GM23248 (cell line): ENCODE measurements around the gene IFT81.

Experiments
- EZH2 ChIP-seq: fragments of 200-600 bp; sonication (generic); IDR thresholded peaks from 2 replicates; pipeline ENCODE4 v1.6.1; 2018; ENCODE audit warnings: antibody characterized with exemption, mild to moderate bottlenecking; ENCODE audit not compliant: insufficient read depth, poor library complexity, severe bottlenecking
- EZH2phosphoT487 ChIP-seq: fragments of 200-600 bp; sonication (generic); IDR thresholded peaks from 2 replicates; pipeline ENCODE4 v1.6.1; 2018; ENCODE audit warnings: antibody characterized with exemption, moderate library complexity, mild to moderate bottlenecking, low read depth; ENCODE audit not compliant: insufficient read depth

GRCh38 chr12:110205931-110206330 is 81.8 kb downstream of the IFT81 start:
- TF ChIP-seq EZH2 (no peak), EZH2phosphoT487 (no peak)
